ENCODE measurements around the gene KRTAP4-9. TPM values are rescaled to one million over a fixed set of nuclear protein-coding genes. Genes with fewer than 3 reads are reported as not detected.
A peak's percentile ranks its signal among the peaks of the same experiment; 100 is the strongest.

KRTAP4-9 gene
- total and polyA plus RNA-seq, 9 of the 15 experiments (the other 6 are each of a cell fraction or from before 2014, with no cell fraction given) = not detected

DNA sequence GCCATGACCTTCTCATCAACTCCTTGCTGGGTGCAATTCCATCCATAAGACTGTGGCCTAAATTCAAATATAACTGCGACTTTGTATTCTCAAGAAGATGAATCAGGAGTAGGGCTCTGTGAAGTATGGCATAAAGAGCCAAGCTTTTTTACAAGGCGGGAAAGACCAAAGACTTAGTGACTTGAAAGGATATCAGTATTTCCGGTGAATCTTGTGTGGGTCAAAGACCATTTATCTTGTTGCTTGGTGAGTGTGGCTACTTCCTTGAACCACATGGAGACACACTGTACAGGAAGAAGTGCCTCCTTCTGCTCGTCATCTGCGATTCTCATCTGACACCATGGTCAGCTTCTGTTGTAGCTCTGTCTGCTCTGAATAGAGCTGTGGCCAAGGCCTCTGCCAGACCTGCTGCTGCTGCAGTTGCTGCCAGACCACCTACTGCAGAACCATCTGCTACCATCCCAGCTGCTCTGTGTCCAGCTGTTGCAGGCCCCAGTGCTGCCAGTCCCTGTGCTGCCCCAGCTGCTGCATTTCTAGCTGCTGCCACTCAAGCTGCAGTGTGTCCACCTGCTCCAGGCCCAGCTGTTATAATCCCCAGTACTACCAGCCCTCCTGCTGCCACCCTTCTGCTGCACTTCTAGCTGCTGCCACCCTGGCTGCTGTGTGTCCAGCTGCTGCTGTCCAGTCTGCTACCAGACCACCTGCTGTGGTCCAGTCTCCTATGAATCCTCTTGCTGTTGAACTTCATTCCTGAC lies 33.4 kb upstream of the KRTAP4-9 start:
- H3K9me3 ChIP-seq (replicated peaks; ENCODE audit: control insufficient read depth, insufficient read depth, low read depth, low read length) = no peaks in the 10 kb centered on the region
- no peaks in the 10 kb centered on the region for H3K79me2 ChIP-seq (ENCODE audit: control insufficient read depth, insufficient read depth, low read length)
- H4K20me1 ChIP-seq (replicated peaks; ENCODE audit: control insufficient read depth, insufficient read depth, low read length) = no peaks in the 10 kb centered on the region
- no peak for ATAC-seq
- H3K4me2 ChIP-seq (ENCODE audit: insufficient read depth, low read length) = no peak overlapping the region
- no TSS peak for BruUV-seq (replicated peaks)
- H3K4me3 ChIP-seq = no peak overlapping the region
- H2AFZ ChIP-seq (ENCODE audit: low read depth, low read length) = no peak overlapping the region
- intact Hi-C loops (cut with micrococcal nuclease) = no loop called here
- DNase-seq (ENCODE audit: extremely low read depth in 1 of 4, low spot score in 3 of 4) = no peak
- no peak overlapping the region for H3K27ac ChIP-seq (ENCODE audit: extremely low read depth, low read depth, low read length)
- WGBS (ENCODE audit: insufficient coverage, low coverage, missing lambda C conversion rate) = 5% methylated on average over 5 of the region's 5 CpGs
- CTCF ChIA-PET (ENCODE audit: low intra/inter-chr PET ratio) = no interaction called here
- no peak for FAIRE-seq
- peak; percentile 40; the same call in 1 of the 2 replicates for TF ChIP-seq ETV1 (tag; conservative IDR thresholded peaks at IDR 0.05; ENCODE audit: low read depth)
- peak; percentile 58 for TF ChIP-seq GABPA (tag; conservative IDR thresholded peaks at IDR 0.05; ENCODE audit: low read depth)
- TF ChIP-seq LARP7 (IDR thresholded peaks at IDR 0.05) = no peak
- in situ Hi-C loops (cut with MboI) = no loop called here
- POLR2A ChIA-PET = interaction anchor here (0.6 to 0.8 kb wide), 3 partner anchors 34 to 366 kb away, joined by 3 to 4 read pairs (median 3); no protein-coding TSS in a partner anchor
- H3K36me3 ChIP-seq (ENCODE audit: control insufficient read depth, insufficient read depth, low read length) = no peaks in the 10 kb centered on the region
- no peaks in the 10 kb centered on the region for H3K9me1 ChIP-seq (ENCODE audit: control insufficient read depth, insufficient read depth, low read length)
- peaks cover 0 to under 1% of the 10 kb centered on the region in 2 experiments; a peak in 1 of 5 replicates for H3K4me1 ChIP-seq (replicated peaks in 1 of 2; ENCODE audit: control insufficient read depth in 2 of 2, insufficient read depth in 2 of 2, low read length in 2 of 2)
- no peaks in the 10 kb centered on the region; a peak in 1 of 5 replicates for H3K27me3 ChIP-seq (ENCODE audit: control insufficient read depth in 2 of 2, insufficient read depth in 2 of 2, low read length in 2 of 2)
- H3K9ac ChIP-seq (ENCODE audit: insufficient read depth in 1 of 2, low read depth in 2 of 2, low read length in 2 of 2) = no peak overlapping the region

DNA sequence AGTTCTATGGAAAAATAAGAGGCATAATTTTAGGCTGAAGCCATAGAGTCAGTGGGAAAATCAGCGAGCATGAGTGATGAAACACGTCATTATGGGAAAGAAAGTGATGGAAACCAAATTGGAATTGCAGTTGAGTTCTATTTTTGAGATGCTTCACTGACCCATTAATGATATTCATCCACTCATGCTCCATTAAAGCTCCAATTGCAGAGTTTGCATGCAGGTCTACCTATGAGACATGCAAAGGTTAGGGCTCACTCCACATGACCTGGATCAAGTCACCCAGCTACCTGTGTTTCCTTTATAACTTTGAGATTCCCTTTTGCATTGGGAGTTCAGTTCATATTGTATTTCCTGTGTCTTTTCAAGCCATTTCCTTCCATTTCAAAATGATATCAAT lies 31.5 kb upstream of the KRTAP4-9 start:
- Histone ChIP-seq H3K9me3 (replicated peaks; ENCODE audit: control insufficient read depth, insufficient read depth, low read depth, low read length) (no peaks in the 10 kb centered on the region), H4K20me1 (replicated peaks; ENCODE audit: control insufficient read depth, insufficient read depth, low read length) (no peaks in the 10 kb centered on the region), H3K79me2 (ENCODE audit: control insufficient read depth, insufficient read depth, low read length) (no peaks in the 10 kb centered on the region), H3K4me3 (no peak overlapping the region), H3K36me3 (ENCODE audit: control insufficient read depth, insufficient read depth, low read length) (no peaks in the 10 kb centered on the region), H3K9ac (ENCODE audit: insufficient read depth in 1 of 2, low read depth in 2 of 2, low read length in 2 of 2) (no peak overlapping the region), H3K4me2 (ENCODE audit: insufficient read depth, low read length) (no peak overlapping the region), H3K9me1 (ENCODE audit: control insufficient read depth, insufficient read depth, low read length) (no peaks in the 10 kb centered on the region), H3K4me1 (replicated peaks in 1 of 2; ENCODE audit: control insufficient read depth in 2 of 2, insufficient read depth in 2 of 2, low read length in 2 of 2) (no peaks in the 10 kb centered on the region), H3K27me3 (ENCODE audit: control insufficient read depth in 2 of 2, insufficient read depth in 2 of 2, low read length in 2 of 2) (no peaks in the 10 kb centered on the region; a peak in 1 of 5 replicates), H3K27ac (ENCODE audit: extremely low read depth, low read depth, low read length) (no peak overlapping the region), H2AFZ (ENCODE audit: low read depth, low read length) (no peak overlapping the region)
- DNase-seq (ENCODE audit: extremely low read depth in 1 of 4, low spot score in 3 of 4) = no peak
- ChIA-PET CTCF (ENCODE audit: low intra/inter-chr PET ratio) (no interaction called here), POLR2A (no interaction called here)
- in situ Hi-C loops (cut with MboI) (no loop called here), intact Hi-C loops (cut with micrococcal nuclease) (no loop called here)
- FAIRE-seq = no peak
- ATAC-seq = no peak
- no TSS peak for BruUV-seq (replicated peaks)
- WGBS (ENCODE audit: insufficient coverage, low coverage, missing lambda C conversion rate) = 0% methylated on average over 2 of the region's 2 CpGs
- no peak for TF ChIP-seq DDX20 (tag; IDR thresholded peaks at IDR 0.05; ENCODE audit: low read depth)
- TF ChIP-seq MCM5 (IDR thresholded peaks at IDR 0.05; ENCODE audit: low read depth) = no peak
- TF ChIP-seq, protein P1, sequence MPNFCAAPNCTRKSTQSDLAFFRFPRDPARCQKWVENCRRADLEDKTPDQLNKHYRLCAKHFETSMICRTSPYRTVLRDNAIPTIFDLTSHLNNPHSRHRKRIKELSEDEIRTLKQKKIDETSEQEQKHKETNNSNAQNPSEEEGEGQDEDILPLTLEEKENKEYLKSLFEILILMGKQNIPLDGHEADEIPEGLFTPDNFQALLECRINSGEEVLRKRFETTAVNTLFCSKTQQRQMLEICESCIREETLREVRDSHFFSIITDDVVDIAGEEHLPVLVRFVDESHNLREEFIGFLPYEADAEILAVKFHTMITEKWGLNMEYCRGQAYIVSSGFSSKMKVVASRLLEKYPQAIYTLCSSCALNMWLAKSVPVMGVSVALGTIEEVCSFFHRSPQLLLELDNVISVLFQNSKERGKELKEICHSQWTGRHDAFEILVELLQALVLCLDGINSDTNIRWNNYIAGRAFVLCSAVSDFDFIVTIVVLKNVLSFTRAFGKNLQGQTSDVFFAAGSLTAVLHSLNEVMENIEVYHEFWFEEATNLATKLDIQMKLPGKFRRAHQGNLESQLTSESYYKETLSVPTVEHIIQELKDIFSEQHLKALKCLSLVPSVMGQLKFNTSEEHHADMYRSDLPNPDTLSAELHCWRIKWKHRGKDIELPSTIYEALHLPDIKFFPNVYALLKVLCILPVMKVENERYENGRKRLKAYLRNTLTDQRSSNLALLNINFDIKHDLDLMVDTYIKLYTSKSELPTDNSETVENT (CRISPR knock-in tag; IDR thresholded peaks at IDR 0.05) = no peak
- TF ChIP-seq TAF9B (IDR thresholded peaks at IDR 0.05; ENCODE audit: partially characterized antibody) = no peak
- TF ChIP-seq HNRNPUL1 (IDR thresholded peaks at IDR 0.05; ENCODE audit: low read length) = no peak
- TF ChIP-seq CBX5 (IDR thresholded peaks at IDR 0.05; ENCODE audit: borderline replicate concordance, low read depth) = no peak
- no peak for TF ChIP-seq TFAM (CRISPR knock-in tag; conservative IDR thresholded peaks at IDR 0.05)
- TF ChIP-seq ZNF384 (IDR thresholded peaks at IDR 0.05; ENCODE audit: low read depth, low read length) = no peak
- TF ChIP-seq IRF2 (CRISPR knock-in tag; IDR thresholded peaks at IDR 0.05) = no peak
- no peak for TF ChIP-seq CXXC5 (CRISPR knock-in tag; IDR thresholded peaks at IDR 0.05)
